Skeletal muscle satellite cell (primary cell): Measurements from ENCODE around the gene SLC35F3.
"Not testable (repeated sequence)": the region's sequence is repeated elsewhere in the genome, so short reads cannot be mapped to it uniquely, and the experiment has no call there.

ENCODE experiments used
- H3K27me3 ChIP-seq: 2 replicates; pipeline ENCODE4 v1.7.0; 2013; ENCODE audit warnings: low read length; ENCODE audit not compliant: control insufficient read depth, insufficient read depth
- H3K36me3 ChIP-seq: 2 replicates; pipeline ENCODE4 v1.7.0; 2013; ENCODE audit warnings: mild to moderate bottlenecking, control low read depth, low read length; ENCODE audit not compliant: insufficient read depth
- H3K4me1 ChIP-seq: 2 replicates; pipeline ENCODE4 v1.7.0; 2013; ENCODE audit warnings: low read length; ENCODE audit not compliant: control insufficient read depth, insufficient read depth
- H3K4me2 ChIP-seq: 2 replicates; pipeline ENCODE4 v1.7.0; 2013; ENCODE audit warnings: mild to moderate bottlenecking, low read length
- H3K4me3 ChIP-seq: 2 replicates; pipeline ENCODE4 v1.7.0; 2013; ENCODE audit warnings: low read length
- H3K9ac ChIP-seq: 2 replicates; pipeline ENCODE4 v1.7.0; 2013; ENCODE audit warnings: mild to moderate bottlenecking, low read depth, low read length, moderate library complexity
- H3K9me3 ChIP-seq: replicated peaks from 2 replicates; pipeline ENCODE4 v1.7.0; 2013; ENCODE audit warnings: mild to moderate bottlenecking, control low read depth, low read length

SLC35F3 gene

DNA sequence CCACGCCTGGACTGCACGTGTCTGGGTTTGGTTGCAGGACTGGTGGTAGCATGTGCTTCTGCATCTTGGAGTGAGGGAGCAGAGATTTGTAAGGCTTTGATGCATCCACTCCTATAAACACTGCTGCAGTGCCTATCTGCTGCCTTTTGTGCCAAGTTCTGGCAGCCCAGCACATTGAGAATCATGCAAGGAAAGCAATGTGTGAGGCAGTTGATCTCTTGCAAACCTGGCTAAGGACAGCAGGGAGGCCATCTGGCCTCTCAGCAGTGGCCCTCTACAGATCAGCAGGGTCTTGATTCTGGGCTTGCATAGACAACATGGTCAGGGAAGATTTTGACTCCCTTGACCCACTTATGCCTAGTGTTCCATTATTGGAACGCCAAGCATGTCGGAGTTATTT, 387.5 kb downstream of the SLC35F3 start:
- Histone ChIP-seq H3K9me3 (no peaks in the 10 kb centered on the region), H3K4me2 (no peak overlapping the region), H3K4me1 (no peaks in the 10 kb centered on the region), H3K9ac (no peak overlapping the region), H3K27me3 (peaks cover 10% of the 10 kb centered on the region), H3K36me3 (no peaks in the 10 kb centered on the region), H3K4me3 (no peak overlapping the region)

DNA sequence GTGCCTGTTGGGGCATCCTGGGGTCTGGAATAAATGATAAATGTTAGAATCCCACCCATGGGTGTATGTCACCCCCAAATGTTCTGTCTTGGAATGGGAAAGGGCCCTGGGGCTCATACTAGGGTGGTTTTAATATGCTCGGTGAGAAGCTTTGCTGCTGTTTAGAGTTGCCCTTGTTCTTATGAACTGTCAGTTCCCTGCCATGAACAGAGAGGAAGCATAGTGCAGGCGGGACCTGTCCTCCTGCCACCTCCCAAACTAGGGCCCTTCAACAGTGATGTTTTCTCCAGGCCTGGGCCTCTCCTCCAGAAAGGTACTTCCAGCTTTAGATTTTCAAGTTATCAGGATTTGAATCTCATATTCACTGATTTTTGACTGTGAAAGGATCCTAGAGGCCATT, 388.1 kb downstream of the SLC35F3 start:
- H3K9ac ChIP-seq, result no peak overlapping the region
- no peak overlapping the region for H3K4me3 ChIP-seq

DNA sequence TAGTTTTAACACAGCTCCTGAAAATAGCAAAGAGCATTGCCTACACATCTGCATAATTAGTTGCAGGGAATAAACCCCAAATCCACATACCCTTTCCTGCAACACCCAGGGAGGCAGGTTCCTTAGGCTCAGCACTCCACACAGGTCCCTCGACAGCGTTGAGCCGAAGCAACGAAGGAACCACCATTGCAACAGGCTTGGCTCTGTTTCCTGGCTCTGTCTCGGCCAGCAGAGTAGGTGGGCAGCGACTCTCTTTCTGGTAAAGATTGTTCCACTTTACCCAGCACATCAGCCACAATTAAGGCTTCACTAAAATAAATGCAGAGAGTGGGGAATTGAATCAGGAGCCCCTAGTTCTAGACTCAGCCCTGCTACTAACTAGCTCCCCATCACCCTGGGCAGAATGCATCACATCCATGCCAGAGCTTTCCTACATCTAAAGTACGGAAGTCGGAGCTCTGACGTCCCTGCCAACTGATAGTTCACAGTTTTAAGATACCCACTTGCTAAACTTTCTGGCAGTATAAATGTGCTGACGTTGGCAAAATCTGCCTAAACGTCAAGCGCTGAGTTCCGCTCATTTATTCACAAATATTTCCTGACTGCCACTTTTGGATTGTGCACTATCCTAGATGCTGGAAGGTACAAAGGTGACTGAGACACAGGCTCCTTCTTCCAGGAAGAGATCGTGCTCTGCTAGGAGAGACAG, 389.8 kb downstream of the SLC35F3 start:
- H3K4me2 ChIP-seq, result no peak overlapping the region
- H3K27me3 ChIP-seq, result peaks cover 10% of the 10 kb centered on the region
- no peak overlapping the region for H3K4me3 ChIP-seq
- no peaks in the 10 kb centered on the region for H3K9me3 ChIP-seq
- H3K9ac ChIP-seq, result no peak overlapping the region
- H3K4me1 ChIP-seq, result no peaks in the 10 kb centered on the region
- H3K36me3 ChIP-seq, result no peaks in the 10 kb centered on the region

More for the DNA sequence above, 388.1 kb downstream of the SLC35F3 start:
- H3K4me2 ChIP-seq, result no peak overlapping the region
- no peaks in the 10 kb centered on the region for H3K36me3 ChIP-seq
- no peaks in the 10 kb centered on the region for H3K4me1 ChIP-seq
- H3K9me3 ChIP-seq, result no peaks in the 10 kb centered on the region
- peaks cover 10% of the 10 kb centered on the region for H3K27me3 ChIP-seq

DNA sequence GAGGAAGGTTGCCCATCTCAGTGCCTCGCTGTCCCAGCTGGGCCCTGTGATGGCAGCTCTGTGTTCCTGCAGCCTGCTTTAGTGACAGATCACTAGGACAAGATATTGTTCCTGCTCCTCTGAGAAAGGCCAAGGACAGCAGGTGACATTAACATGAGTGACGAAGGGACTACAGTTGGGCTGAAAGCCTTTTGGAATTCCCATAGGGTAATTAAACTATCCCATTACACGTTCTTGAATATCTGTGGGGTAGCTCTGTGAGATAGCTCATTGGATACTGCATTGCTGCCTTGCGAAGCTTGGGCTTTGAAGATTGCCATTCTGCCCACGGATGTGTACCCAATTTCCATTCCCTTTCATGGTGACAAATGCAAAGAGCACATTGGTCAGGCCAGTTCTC, 390.6 kb downstream of the SLC35F3 start:
- no peaks in the 10 kb centered on the region for H3K36me3 ChIP-seq
- no peak overlapping the region for H3K9ac ChIP-seq
- no peaks in the 10 kb centered on the region for H3K4me1 ChIP-seq
- H3K4me2 ChIP-seq, result no peak overlapping the region
- H3K27me3 ChIP-seq, result peaks cover 10% of the 10 kb centered on the region
- H3K9me3 ChIP-seq, result no peaks in the 10 kb centered on the region
- no peak overlapping the region for H3K4me3 ChIP-seq

DNA sequence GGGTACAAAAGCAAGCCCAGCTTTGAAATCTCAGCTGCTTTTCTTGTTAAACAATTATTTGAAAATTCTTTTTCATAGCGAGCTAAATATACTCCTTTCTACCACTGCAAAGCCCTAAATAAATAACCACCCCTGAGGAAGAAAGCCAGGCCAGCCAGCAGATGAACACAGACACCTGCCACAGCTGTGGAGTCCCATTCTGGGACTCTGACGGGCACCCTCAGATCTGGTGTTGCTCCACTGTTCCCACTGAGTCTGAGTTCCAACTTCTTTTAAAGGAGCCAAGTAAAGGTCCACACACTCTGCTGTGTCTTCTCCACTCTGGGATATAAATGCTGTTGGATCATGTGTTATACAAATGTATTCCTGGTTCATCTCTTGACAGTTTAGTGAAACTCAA, 391.1 kb downstream of the SLC35F3 start:
- Histone ChIP-seq H3K9me3 (no peaks in the 10 kb centered on the region), H3K4me2 (no peak overlapping the region), H3K36me3 (no peaks in the 10 kb centered on the region), H3K27me3 (peaks cover 10% of the 10 kb centered on the region), H3K4me3 (no peak overlapping the region), H3K4me1 (no peaks in the 10 kb centered on the region), H3K9ac (no peak overlapping the region)

DNA sequence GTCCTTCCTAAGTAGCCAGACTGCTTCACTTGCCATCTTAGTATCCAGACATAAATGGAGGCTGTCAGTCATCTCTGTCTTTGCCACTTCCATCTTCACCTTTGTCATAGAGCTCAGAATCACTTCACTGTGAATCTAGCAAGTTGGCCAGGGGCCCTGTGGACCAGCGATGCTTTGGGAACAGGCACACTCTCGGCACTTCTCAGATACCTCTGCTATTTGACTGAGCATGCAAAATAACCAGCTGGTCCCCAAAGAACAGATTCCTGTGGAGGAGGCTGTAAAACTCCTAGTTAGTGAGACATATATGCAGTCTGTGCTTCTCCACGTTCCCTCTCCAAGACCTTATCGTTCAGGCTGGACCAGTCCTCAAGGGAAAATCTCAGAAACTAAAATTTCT, 392.0 kb downstream of the SLC35F3 start:
- Histone ChIP-seq H3K36me3 (no peaks in the 10 kb centered on the region), H3K9ac (no peak overlapping the region), H3K4me1 (no peaks in the 10 kb centered on the region), H3K9me3 (no peaks in the 10 kb centered on the region), H3K4me2 (no peak overlapping the region), H3K27me3 (peaks cover 10% of the 10 kb centered on the region), H3K4me3 (no peak overlapping the region)

DNA sequence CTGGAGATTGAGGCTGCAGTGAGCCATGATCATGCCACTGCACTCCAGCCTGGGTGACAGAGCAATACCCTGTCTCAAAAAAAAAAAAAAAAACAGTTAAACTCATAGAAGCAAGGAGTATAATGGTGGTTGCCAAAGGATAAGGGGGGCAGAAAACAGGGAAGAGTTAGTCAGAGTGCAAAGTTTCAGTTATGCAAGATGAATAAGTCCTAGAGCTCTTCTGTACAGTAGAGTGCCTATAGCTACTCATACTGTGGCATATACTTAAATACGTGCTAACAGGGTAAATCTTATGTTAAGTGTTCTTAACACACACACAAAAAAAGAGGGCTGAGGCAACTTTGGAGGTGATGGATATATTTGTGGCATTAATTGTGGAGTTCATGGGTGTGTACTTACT, 393.2 kb downstream of the SLC35F3 start:
- Histone ChIP-seq H3K4me3 (no peak overlapping the region), H3K4me2 (no peak overlapping the region), H3K9ac (no peak overlapping the region), H3K36me3 (no peaks in the 10 kb centered on the region), H3K27me3 (peaks cover 10% of the 10 kb centered on the region), H3K9me3 (no peaks in the 10 kb centered on the region), H3K4me1 (no peaks in the 10 kb centered on the region)

DNA sequence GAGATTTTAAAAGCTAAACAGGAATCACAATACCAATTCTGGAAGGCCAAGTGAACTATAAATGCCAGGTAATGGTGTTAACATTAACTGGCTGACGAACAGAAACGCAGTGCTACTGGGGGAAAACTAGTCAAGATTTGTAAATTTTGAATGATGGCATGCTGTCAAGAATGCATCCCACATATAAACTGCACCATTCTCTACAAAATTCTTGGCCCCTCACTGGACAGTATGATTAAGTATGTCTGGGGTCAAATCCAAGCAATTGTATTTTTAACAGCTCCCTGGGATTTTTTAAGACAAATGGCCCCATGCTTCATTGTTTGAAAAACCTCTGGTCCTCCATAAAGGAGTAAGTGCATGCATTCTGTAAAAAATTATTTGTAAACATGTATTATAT, 395.6 kb downstream of the SLC35F3 start:
- H3K9ac ChIP-seq, result no peak overlapping the region

DNA sequence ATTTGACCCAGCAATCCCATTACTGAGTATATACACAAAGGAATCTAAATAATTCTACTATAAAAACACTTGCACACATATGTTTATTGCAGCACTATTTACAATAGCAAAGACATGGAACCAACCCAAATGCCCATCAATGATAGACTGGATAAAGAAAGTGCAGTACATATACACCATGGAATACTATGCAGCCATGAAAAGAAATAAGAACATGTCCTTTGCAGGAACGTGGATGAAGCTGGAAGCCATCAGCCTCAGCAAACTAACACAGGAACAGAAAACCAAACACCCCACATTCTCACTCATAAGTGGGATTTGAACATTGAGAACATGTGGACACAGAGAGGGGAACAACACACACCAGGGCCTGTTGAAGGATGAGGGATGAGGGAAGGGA, 397.2 kb downstream of the SLC35F3 start:
- H3K4me2 ChIP-seq, H3K36me3 ChIP-seq, H3K27me3 ChIP-seq, H3K4me3 ChIP-seq, H3K9ac ChIP-seq, H3K4me1 ChIP-seq, H3K9me3 ChIP-seq: not testable (repeated sequence)

More for the DNA sequence above, 395.6 kb downstream of the SLC35F3 start:
- no peaks in the 10 kb centered on the region for H3K4me1 ChIP-seq
- no peak overlapping the region for H3K4me2 ChIP-seq
- H3K36me3 ChIP-seq, result no peaks in the 10 kb centered on the region
- H3K4me3 ChIP-seq, result no peak overlapping the region
- peaks cover 5% of the 10 kb centered on the region for H3K27me3 ChIP-seq
- no peaks in the 10 kb centered on the region for H3K9me3 ChIP-seq

DNA sequence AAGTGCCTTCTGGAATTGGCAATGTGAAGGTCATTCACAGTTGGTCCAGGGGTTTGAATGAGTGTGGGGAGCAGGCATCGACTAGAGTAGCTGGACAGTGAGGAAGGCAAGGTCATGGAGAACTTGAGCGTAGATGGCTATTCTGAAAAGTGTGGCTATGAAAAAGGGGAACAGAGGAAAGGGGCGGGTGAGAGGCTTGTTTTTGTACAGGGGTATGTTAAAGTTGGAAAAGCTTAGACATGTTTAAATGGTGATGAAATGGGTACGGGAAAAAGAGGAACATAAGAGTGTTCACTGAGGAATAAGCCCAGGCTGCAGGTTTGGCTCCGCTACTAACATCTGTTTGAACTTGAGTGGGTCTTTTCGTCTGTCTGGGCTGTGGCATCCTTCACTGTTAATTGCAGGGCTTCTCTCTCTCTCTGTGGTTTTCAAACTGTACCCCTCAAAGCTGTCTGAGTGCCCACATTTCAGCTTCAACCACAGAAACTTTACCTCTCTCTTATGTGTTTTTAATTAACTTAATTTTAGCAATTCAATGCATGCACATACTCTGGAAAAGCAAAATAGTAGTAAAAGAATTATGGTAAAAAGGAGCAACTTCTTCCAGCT, 398.0 kb downstream of the SLC35F3 start:
- no peaks in the 10 kb centered on the region for H3K4me1 ChIP-seq
- H3K9ac ChIP-seq, result no peak overlapping the region
- H3K27me3 ChIP-seq, result no peaks in the 10 kb centered on the region
- no peaks in the 10 kb centered on the region for H3K9me3 ChIP-seq
- no peak overlapping the region for H3K4me3 ChIP-seq
- H3K36me3 ChIP-seq, result no peaks in the 10 kb centered on the region
- H3K4me2 ChIP-seq, result no peak overlapping the region

DNA sequence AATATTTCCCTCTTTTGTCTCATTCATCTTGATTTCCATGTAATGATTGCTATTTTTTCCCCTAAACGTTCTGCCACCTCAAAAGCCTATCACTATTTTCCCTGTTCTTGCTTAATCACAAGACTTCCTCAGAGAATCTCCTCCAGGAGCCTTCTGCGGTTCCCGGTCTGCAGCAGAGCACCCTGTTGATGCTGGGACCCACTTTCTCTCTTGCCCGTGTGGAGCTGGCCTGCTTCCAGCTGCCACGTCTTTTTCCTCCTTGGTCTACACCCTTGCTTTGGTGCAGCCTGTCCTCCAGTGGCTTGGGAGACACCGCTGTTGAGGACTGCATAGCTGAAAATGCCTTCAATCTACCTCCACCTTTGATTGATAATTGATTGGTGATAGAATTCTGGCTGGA, 398.8 kb downstream of the SLC35F3 start:
- Histone ChIP-seq H3K4me3 (no peak overlapping the region), H3K4me1 (no peaks in the 10 kb centered on the region)

DNA sequence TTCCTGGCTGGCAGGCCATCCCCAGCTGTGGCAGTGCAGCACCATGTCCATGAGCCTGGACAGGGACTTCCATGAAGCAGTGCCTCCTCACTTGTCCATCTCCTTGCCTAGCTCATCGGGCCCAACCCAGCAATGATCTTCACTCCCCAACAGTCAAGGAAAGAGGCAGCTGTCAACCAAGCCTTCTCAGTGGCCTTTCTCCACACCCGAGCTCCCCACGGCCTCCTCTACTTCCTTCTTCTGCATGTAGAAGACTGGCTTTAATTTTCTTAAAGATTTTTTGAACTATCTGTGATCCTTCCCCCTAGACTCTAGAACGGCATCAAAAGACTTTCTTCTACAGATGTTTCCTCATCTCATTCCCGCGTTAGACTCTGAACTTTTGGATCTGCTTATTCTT, 403.2 kb downstream of the SLC35F3 start:
- H3K9ac ChIP-seq, result no peak overlapping the region
- H3K27me3 ChIP-seq, result peaks cover 3% of the 10 kb centered on the region
- no peaks in the 10 kb centered on the region for H3K9me3 ChIP-seq
- peaks cover 13% of the 10 kb centered on the region for H3K4me1 ChIP-seq
- H3K4me3 ChIP-seq, result no peak overlapping the region
- H3K36me3 ChIP-seq, result no peaks in the 10 kb centered on the region
- no peak overlapping the region for H3K4me2 ChIP-seq

More for the DNA sequence above, 398.8 kb downstream of the SLC35F3 start:
- peaks cover 3% of the 10 kb centered on the region for H3K27me3 ChIP-seq
- no peaks in the 10 kb centered on the region for H3K36me3 ChIP-seq
- no peak overlapping the region for H3K9ac ChIP-seq
- no peak overlapping the region for H3K4me2 ChIP-seq
- no peaks in the 10 kb centered on the region for H3K9me3 ChIP-seq
